GM19455 (cell line): ENCODE data around the gene ANKRD18B.
"Not testable (repeated sequence)": the region's sequence is repeated elsewhere in the genome, so short reads cannot be mapped to it uniquely, and the experiment has no call there.

Source experiments
- ATAC-seq: cut with Tn5 transposase; IDR thresholded peaks from one replicate; pipeline ENCODE4 v1.9.1; 2021; ENCODE audit not compliant: unreplicated experiment

The ANKRD18B gene

DNA sequence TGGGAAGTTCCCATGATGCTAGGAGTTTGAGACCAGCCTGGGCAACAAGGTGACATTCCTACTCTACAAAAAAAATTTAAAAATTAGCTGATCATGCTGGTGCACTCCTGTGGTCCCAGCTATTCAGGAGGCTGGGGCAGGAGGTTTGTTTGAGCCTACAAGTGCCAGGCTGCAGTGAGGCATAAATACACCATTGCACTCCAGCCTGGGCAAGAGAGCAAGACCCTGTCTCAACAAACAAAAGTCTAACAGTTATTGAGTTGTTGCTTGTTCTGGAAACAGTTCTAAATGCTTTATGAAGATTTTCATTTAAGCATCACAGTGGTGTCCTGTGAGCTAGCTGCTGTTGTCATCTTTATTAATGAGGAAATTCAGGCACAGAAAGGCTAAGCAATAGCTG lies 4.0 kb downstream of the ANKRD18B start:
- not testable (repeated sequence) for ATAC-seq

DNA sequence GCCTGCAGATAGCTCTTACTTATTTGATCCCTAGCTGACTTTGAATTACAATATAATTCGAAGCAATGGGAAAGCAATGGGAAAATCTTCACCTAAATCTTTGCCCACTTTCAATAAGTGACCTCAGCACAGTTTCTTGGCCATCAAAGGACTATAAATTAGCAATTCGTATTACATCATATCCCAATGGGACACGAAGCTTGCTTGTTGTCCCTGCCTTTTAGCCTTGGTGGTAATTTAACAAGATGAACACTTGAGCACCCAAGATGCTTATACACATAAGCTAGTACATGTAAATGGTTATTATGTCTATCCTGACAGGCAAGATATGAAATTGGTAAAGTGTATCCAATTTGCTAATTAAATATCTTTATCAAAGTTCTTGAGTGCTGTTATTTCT lies 9.9 kb downstream of the ANKRD18B start:
- ATAC-seq = not testable (repeated sequence)

GRCh38 chr9:33535541-33535940 lies 11.5 kb downstream of the ANKRD18B start:
- ATAC-seq = no peak

- not testable (repeated sequence) for ATAC-seq
Measured at GRCh38 chr9:33543463-33543862, 19.4 kb downstream of the ANKRD18B start.

GRCh38 chr9:33545715-33546114 lies 21.7 kb downstream of the ANKRD18B start:
- ATAC-seq = not testable (repeated sequence)

GRCh38 chr9:33548816-33549215 lies 24.8 kb downstream of the ANKRD18B start:
- not testable (repeated sequence) for ATAC-seq

DNA sequence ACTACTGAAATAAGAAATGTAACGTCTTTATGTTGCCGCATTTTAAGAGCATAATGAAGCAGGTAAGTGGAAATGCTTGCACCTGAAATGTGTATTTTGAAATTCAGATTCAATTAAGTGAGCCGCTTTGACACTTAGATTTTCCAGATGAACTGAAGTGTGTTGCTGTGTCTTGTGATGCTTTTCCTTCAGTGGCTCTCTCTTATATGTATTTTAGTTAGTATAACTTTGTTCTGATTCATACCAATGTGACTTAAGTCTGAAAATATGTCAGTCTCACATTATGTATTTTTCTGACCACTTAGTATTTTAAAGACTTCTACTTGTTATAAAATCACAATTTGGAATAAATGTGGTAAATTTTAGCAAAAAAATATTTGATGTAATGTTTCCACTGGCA lies 25.4 kb downstream of the ANKRD18B start:
- not testable (repeated sequence) for ATAC-seq

DNA sequence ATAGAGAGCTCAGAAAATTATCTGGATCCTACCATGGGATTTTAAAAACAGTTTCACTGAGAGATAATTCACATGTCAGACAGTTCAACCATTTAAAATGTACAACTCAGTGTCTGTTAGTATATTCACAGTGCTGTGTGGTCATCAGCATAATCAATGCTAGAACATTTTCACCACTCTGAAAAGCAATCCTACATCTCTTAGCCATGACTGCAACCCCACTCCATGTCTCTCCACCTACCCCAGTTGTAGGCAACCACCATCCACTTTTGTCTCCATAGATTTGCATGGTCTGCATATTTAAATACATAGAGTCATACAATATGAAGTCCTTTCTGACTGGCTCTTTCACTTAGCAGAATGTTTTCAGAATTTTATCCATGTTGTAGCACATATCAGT lies 27.1 kb downstream of the ANKRD18B start:
- ATAC-seq = not testable (repeated sequence)

GRCh38 chr9:33552315-33552725 lies 28.3 kb downstream of the ANKRD18B start:
- ATAC-seq = not testable (repeated sequence)

GRCh38 chr9:33560217-33560616 lies 36.2 kb downstream of the ANKRD18B start:
- ATAC-seq = not testable (repeated sequence)

DNA sequence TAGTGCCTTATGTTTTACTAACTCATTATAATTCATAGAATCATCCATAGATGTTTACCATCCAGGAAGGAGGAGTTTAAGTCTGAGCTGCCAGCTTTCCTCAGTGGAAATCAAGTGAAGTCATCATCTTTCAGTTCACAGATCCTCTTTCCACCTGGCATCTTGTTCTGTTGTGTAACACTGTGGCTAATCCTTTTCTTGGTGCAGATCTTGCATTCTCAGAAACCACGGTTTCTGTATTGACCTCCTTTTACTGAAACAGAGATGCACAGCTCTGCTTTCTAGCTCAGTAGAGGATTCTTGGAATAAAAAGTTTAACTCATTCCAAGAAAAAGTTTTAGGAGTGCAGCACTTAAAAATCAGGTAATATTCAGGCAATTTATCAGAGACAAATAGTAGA lies 38.1 kb downstream of the ANKRD18B start:
- ATAC-seq = not testable (repeated sequence)

GRCh38 chr9:33567776-33568175 lies 43.7 kb downstream of the ANKRD18B start:
- not testable (repeated sequence) for ATAC-seq

DNA sequence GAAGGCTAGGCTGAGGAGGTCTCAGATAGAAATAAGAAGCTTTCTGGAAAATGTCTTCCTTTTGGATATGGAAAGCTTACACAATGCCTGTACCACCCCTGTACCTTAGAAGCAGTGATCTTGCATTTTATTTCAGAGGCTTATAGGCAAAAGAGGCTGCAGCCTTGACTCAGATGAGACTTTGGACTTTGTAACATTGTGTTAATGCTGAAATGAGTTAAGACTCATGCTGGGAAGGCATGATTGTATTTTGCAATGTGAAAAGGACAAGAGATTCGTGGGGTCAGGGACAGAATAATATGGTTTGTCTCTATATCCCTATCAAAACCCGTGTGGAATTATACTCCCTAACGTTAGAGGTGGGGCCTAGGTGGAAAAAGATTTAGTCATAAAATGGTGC lies 53.7 kb downstream of the ANKRD18B start:
- ATAC-seq = not testable (repeated sequence)

- not testable (repeated sequence) for ATAC-seq
Measured at GRCh38 chr9:33579996-33580395, 55.9 kb downstream of the ANKRD18B start.

DNA sequence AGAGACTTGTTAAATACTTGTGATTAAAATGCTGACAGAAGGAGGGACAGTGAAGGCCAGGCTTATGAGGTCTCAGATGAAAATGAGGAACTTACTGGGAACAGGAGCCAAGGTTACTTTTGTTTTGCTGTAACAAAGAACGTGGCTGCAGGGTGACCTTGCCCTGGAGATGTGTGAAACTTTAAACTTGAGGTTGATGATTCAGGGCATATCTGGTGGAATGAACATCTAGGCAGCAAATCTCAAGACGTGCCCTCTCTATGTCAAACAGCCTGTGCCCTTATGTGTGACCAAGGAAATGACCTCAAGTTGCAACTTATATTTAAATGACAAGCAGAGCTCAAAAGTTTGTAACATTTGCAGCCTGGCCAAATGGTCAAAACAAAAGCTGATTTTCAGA lies 58.6 kb downstream of the ANKRD18B start:
- ATAC-seq = not testable (repeated sequence)

- not testable (repeated sequence) for ATAC-seq
Measured at GRCh38 chr9:33586128-33586527, 62.1 kb downstream of the ANKRD18B start.

DNA sequence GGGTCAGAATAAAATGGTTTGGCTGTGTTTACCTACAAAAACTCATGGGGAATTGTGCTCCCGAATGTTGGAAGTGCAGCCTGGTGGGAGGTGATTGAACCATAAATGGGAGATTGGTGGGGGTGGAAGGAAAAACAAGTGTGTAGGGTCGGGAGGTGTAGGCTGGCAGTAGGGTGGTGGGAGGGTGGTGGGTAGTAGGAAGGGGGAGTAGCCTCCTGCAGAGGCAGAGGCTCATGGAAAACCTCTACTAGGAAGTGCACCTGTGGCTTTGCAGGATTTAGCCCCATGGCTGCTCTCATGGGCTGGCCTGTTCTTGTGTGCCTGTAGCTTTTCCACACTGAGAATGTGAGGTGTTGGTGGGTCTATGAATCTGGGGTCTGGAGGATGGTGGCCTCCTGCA lies 63.7 kb downstream of the ANKRD18B start:
- ATAC-seq = not testable (repeated sequence)

DNA sequence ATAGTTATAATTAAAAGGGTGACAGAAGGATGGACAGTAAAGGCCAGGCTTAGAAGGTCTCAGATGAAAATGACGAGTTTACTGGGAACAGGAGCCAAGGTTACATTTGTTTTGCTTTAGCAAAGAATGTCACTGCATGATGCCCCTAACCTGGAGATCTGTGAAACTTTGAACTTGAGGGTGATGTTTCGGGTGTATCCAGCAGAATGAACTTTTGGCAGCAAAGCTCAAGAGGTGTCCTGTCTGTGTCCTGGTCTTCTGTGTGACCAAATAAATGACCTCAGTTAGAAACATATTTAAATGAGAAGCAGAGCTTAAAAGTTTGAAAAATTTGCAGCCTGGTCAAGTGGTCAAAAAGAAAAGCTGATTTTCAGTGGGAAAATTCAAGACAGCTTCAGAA lies 64.8 kb downstream of the ANKRD18B start:
- ATAC-seq = not testable (repeated sequence)

DNA sequence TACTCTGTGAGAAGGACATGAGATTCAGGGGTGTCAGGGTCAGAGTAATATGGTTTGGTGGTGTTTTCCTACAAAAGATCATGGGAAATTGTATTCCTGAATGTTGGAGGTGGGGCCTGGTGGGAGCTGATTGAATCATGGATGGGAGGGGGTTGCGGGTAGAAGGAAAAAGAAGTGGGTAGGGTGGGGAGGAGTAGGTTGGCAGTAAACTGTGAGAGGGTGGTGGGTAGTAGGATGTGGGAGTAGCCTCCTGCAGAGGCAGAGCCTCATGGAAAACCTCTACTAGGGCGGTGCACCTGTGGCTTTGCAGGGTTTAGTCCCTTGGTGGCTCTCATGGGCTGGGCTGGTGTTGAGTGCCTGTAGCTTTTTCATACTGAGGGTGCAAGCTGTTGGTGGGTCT lies 66.8 kb downstream of the ANKRD18B start:
- not testable (repeated sequence) for ATAC-seq

DNA sequence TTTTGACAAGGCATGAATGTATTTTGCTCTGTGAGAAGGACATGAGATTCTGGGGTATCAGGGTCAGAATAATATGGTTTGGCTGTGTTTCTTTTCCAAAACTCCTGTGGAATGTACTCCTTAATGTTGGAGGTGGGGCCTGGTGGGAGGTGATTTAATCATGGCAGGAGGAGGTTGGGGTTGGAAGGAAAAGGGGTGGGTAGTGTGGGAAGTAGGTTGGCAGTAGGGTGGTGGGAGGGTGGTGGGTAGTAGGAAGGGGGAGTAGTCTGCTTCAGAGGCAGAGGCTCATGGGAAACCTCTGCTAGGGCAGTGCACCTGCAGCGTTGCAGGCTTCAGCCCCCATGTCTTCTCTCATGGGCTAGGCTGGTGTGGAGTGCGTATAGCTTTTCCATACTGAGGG lies 72.9 kb downstream of the ANKRD18B start:
- not testable (repeated sequence) for ATAC-seq

DNA sequence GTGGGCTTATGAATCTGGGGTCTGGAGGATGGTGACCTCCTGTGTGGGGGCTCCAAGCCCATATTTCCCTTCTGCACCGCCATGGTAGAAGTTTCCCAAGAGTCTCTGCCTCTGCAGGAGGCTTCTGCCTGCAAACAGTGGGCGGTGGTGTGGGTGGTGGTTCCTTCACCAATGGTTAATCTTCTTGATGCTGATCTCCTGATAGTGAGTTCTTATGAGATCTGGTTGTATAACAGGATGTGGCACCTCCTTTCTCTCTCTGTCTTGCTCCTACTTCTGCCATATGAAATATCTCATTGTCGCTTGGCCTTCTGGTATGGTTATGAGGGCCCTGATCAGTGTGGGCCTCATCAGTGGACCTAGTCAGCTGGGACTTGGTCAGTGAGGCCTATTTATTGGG lies 73.3 kb downstream of the ANKRD18B start:
- not testable (repeated sequence) for ATAC-seq

DNA sequence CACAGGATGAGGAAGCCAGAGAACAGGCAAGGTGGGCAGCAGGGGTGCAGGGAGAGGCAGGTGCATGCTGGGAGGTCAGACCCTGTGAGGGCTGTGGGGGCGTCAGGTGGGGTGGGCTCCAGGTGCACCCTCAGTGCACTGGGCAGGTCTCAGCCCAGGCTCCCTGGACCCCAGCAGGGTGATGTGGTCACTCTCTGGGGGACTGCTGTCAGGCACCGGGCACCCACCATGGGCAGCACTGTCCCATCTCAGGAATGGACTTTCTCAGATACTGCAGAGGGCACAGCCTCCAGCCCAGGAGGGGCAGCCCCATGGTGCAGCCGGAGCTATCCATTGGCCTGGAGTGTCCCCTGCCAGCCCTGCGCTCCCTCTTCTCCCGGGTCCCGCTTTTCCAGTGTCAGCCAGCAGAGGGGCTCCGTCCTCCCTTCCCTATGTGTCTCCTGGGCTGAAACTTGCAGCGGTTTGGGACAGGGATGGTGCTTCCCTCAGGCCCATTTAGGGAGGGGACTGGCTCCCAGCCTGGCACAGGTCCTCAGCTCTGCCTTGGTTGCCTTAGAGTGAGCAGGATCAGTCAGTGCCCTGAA lies 74.8 kb downstream of the ANKRD18B start:
- not testable (repeated sequence) for ATAC-seq

- not testable (repeated sequence) for ATAC-seq
Measured at GRCh38 chr9:33600911-33601310, 76.9 kb downstream of the ANKRD18B start.
